ENCODE results near the gene CYP2W1. TPM values are rescaled to one million over a fixed set of nuclear protein-coding genes. Genes with fewer than 3 reads are reported as not detected.

The CYP2W1 gene
- total RNA-seq, 4 donors from 2014 or later, result 2.3 to 23.1 (median 2.5) TPM; not detected in 1

DNA sequence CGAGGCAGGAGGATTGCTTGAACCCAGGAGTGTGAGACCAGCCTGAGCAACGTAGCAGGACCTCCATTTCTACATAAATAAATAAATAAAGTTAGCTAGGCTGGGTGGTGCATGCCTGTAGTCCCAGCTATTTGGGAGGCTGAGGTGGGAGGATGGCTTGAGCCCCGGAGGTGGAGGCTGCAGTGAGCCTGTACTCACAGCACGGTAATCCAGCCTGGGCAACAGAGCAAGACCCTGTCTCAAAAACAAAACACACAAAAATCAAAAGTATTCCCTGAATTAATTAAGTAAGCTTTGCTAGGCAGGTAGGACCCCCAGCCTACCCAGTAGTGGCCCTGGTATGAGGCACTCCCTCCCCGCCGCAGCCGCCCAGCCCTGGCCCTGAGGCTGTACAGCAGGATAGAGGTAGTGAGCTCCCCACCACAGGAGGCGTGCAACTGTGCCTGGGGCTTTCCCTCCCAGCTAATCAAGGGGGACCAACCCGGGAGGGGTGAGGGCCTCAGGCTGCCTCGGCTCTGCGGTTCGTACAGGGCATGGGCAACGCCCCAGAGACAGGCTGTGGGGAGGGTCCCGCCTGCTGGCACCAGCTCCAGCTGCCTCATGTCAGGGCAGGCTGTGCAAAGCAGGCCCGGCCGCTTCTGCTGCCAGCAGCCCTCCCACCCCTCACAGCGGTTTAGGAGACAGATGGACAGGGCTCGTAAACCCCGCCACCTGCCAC is 1.0 kb upstream of the CYP2W1 start:
- DNase-seq, result no peak
- TF ChIP-seq POLR2A (IDR thresholded peaks at IDR 0.05), result no peak
- TF ChIP-seq, protein P1, sequence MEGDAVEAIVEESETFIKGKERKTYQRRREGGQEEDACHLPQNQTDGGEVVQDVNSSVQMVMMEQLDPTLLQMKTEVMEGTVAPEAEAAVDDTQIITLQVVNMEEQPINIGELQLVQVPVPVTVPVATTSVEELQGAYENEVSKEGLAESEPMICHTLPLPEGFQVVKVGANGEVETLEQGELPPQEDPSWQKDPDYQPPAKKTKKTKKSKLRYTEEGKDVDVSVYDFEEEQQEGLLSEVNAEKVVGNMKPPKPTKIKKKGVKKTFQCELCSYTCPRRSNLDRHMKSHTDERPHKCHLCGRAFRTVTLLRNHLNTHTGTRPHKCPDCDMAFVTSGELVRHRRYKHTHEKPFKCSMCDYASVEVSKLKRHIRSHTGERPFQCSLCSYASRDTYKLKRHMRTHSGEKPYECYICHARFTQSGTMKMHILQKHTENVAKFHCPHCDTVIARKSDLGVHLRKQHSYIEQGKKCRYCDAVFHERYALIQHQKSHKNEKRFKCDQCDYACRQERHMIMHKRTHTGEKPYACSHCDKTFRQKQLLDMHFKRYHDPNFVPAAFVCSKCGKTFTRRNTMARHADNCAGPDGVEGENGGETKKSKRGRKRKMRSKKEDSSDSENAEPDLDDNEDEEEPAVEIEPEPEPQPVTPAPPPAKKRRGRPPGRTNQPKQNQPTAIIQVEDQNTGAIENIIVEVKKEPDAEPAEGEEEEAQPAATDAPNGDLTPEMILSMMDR (IDR thresholded peaks at IDR 0.05), result no peak
- no peaks in the 10 kb centered on the region for H3K27me3 ChIP-seq
- no peaks in the 10 kb centered on the region for H3K9me3 ChIP-seq
- H3K36me3 ChIP-seq, result no peaks in the 10 kb centered on the region
- H3K4me3 ChIP-seq, result no peak overlapping the region
- peaks cover 0 to 40% (median 0%) of the 10 kb centered on the region in 4 donors for H3K4me1 ChIP-seq
- H3K27ac ChIP-seq, result no peak overlapping the region

DNA sequence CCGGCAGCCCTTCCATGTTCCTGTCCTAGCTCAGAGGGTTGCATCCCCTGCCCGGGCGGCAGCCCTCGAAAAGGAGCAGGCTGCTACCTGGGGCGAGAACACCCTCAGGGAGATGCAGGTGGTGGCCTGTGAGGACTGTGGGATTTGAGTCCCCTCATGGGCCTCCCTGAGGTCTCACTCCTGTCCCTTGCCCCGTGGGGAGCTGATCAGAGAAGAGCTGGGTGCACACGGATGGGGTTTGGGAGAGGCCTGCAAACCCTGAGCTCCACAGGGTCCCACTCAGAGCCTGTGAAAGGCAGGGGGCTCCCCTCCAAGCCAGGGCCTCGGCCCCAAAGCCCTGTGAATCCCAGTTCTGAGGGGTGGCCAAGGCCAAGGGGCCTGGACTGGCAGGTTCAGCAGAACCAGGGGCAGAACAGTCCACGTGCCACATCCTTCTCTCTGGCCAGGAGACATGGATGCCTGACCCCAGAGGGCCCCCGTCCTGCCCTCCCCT is 424 bp upstream of the CYP2W1 start:
- Histone ChIP-seq H3K4me3 (no peak overlapping the region), H3K27me3 (no peaks in the 10 kb centered on the region), H3K27ac (no peak overlapping the region), H3K36me3 (no peaks in the 10 kb centered on the region), H3K9me3 (no peaks in the 10 kb centered on the region), H3K4me1 (peaks cover 0 to 41% (median 0%) of the 10 kb centered on the region in 4 donors)
- DNase-seq, result no peak
- TF ChIP-seq, protein P1 (IDR thresholded peaks at IDR 0.05), result no peak
- TF ChIP-seq POLR2A (IDR thresholded peaks at IDR 0.05), result no peak

DNA sequence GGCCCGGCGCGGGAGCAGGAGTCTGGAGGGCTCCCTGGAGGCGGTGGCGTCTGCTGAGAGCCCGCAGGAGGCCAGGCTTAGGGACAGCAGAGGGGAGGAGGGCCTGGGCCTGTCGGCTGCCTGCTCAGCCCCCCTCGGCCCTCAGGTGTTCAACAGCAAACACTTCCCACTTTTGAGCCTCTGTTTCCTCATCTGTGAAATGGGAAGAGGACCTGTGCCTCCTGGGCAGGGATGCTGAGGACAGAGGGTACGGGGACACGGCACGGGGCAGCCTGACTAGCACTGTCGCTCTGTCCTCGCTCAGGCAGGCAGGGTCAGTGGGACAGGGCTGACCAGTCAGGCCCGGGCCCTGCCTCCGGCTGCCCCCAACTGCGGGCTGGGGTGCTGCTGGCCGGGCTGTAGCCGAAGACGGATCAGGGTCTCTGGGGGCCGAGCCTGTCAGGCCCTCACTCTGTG is 663 bp downstream of the CYP2W1 start:
- TF ChIP-seq, protein P1 (IDR thresholded peaks at IDR 0.05), result no peak
- no peak for TF ChIP-seq POLR2A (IDR thresholded peaks at IDR 0.05)
- H3K27me3 ChIP-seq, result peaks cover 0 to 2% of the 10 kb centered on the region in 2 donors
- no peaks in the 10 kb centered on the region for H3K9me3 ChIP-seq
- no peaks in the 10 kb centered on the region for H3K36me3 ChIP-seq
- DNase-seq, result no peak
- no peak overlapping the region for H3K27ac ChIP-seq
- H3K4me1 ChIP-seq, result peaks cover 0 to 41% (median 0%) of the 10 kb centered on the region in 4 donors
- H3K4me3 ChIP-seq, result no peak overlapping the region

DNA sequence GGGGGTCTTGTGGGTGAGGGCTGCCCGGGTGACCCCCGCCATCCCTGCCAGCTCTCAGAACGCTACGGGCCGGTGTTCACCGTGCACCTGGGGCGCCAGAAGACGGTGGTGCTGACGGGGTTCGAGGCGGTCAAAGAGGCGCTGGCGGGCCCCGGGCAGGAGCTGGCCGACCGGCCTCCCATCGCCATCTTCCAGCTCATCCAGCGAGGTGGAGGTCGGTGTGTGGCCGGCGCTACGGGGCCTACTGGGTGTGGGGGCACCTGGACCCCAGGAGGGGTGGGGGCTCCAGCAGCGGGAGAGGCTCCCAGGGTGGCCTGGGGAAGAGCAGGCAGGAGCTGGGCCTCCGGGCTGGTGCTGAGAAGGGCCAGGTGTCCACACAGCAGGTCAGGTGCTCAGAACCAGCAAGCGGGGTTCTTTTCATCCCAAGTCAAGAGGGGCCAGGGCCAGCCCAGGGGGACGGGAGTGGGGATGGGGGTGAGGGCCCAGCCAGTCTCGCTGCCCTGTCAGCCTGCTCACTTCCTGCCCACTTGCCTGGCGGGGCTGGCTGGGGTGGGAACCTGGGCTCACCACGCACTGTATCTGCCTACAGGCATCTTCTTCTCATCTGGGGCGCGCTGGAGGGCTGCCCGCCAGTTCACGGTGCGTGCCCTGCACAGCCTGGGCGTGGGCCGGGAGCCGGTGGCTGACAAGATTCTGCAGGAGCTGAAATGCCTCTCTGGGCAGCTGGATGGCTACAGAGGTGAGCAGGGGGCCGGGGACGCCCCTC is 1.6 kb downstream of the CYP2W1 start:
- peaks cover 0 to 35% (median 0%) of the 10 kb centered on the region in 4 donors for H3K4me1 ChIP-seq
- no peak overlapping the region for H3K27ac ChIP-seq
- TF ChIP-seq, protein P1 (IDR thresholded peaks at IDR 0.05), result no peak
- TF ChIP-seq POLR2A (IDR thresholded peaks at IDR 0.05), result no peak
- H3K4me3 ChIP-seq, result no peak overlapping the region
- no peak for DNase-seq
- no peaks in the 10 kb centered on the region for H3K36me3 ChIP-seq
- H3K9me3 ChIP-seq, result no peaks in the 10 kb centered on the region
- peaks cover 0 to 5% of the 10 kb centered on the region in 2 donors for H3K27me3 ChIP-seq

DNA sequence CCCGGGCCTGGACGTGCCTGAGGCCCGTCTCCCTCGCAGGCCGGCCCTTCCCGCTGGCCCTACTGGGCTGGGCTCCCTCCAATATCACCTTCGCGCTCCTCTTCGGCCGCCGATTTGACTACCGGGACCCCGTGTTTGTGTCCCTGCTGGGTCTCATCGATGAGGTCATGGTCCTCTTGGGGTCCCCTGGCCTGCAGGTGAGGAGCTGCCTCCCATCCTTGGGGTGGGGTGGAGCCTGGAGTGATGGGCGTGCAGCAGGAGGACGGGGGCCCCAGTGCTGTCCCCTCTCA is 2.1 kb downstream of the CYP2W1 start:
- TF ChIP-seq, protein P1 (IDR thresholded peaks at IDR 0.05), result no peak
- TF ChIP-seq POLR2A (IDR thresholded peaks at IDR 0.05), result no peak
- H3K27me3 ChIP-seq, result peaks cover 0 to 5% of the 10 kb centered on the region in 2 donors
- H3K4me1 ChIP-seq, result peaks cover 0 to 31% (median 0%) of the 10 kb centered on the region in 4 donors
- H3K36me3 ChIP-seq, result no peaks in the 10 kb centered on the region
- no peak for DNase-seq
- no peak overlapping the region for H3K4me3 ChIP-seq
- H3K27ac ChIP-seq, result no peak overlapping the region
- H3K9me3 ChIP-seq, result no peaks in the 10 kb centered on the region
